Measurements from ENCODE around the gene KRTAP4-6.
"Not testable (repeated sequence)": the region's sequence is repeated elsewhere in the genome, so short reads cannot be mapped to it uniquely, and the experiment has no call there.

KRTAP4-6 gene

GRCh38 chr17:41107941-41108450 is 32.3 kb downstream of the KRTAP4-6 start:
- no peak for DNase-seq (ENCODE audit: low read depth)

GRCh38 chr17:41105347-41105746 is 35.0 kb downstream of the KRTAP4-6 start, which contains the start of gene KRTAP4-9:
Gene KRTAP4-9, plus strand, starts transcription at chr17:41105389. Its CDS starts 0 bp downstream, at chr17:41105389.
- not testable (repeated sequence) for DNase-seq (ENCODE audit: low read depth)

- not testable (repeated sequence) for DNase-seq (ENCODE audit: low read depth)
These were observed 35.8 kb downstream of the KRTAP4-6 start for GRCh38 chr17:41104386-41105038.

- DNase-seq (ENCODE audit: low read depth) = no peak
These were observed 36.4 kb downstream of the KRTAP4-6 start for GRCh38 chr17:41103896-41104295.

GRCh38 chr17:41101586-41102259 is 38.6 kb downstream of the KRTAP4-6 start, which contains the start of gene KRTAP4-16:
Gene KRTAP4-16, minus strand, starts transcription at chr17:41102209. Its CDS starts 0 bp downstream, at chr17:41102209.
- no peak for DNase-seq (ENCODE audit: low read depth)

GRCh38 chr17:41099682-41100480 is 40.5 kb downstream of the KRTAP4-6 start:
- not testable (repeated sequence) for DNase-seq (ENCODE audit: low read depth)

- DNase-seq (ENCODE audit: low read depth) = no peak
These were observed 41.9 kb downstream of the KRTAP4-6 start for GRCh38 chr17:41098481-41098880.

GRCh38 chr17:41098042-41098441 is 42.3 kb downstream of the KRTAP4-6 start, which contains the start of gene KRTAP4-8:
Gene KRTAP4-8, minus strand, starts transcription at chr17:41098142. Its CDS starts 58 bp downstream, at chr17:41098084.
- DNase-seq (ENCODE audit: low read depth) = no peak

GRCh38 chr17:41096055-41096454 is 44.3 kb downstream of the KRTAP4-6 start:
- DNase-seq (ENCODE audit: low read depth) = no peak
